Suprapubic skin (tissue), 3 donors: ENCODE data around the gene MICU1.

Experiments used
- CTCF ChIP-seq, 2 donors: fragments of 200-600 bp in 1 of 2; fragments of 450-650 bp in 1 of 2; sonication (generic) in 1 of 2; IDR thresholded peaks; one replicate each; pipeline ENCODE4 v1.5.1; 2016 to 2019; ENCODE audit warnings: antibody characterized with exemption in 2 of 2, mild to moderate bottlenecking in 1 of 2, moderate library complexity in 1 of 2
- POLR2AphosphoS5 ChIP-seq, 3 donors: sonication (generic); formaldehyde crosslinking; IDR thresholded peaks; one replicate each; pipeline ENCODE4 v1.6.1; 2017; ENCODE audit warnings: antibody characterized with exemption in 3 of 3

GRCh38 chr10:72320676-72321247 is 305.1 kb downstream of the MICU1 start:
- TF ChIP-seq POLR2AphosphoS5 (IDR thresholded peaks at IDR 0.05) (peak in 2 of 3 donors; percentile 29 to 83), CTCF (IDR thresholded peaks at IDR 0.05) (no peak)
